ENCODE measurements around the gene FCRLB. TPM values are rescaled to one million over a fixed set of nuclear protein-coding genes. Genes with fewer than 3 reads are reported as not detected.
"Not testable (repeated sequence)": the region's sequence is repeated elsewhere in the genome, so short reads cannot be mapped to it uniquely, and the experiment has no call there.

The FCRLB gene
- polyA plus RNA-seq, 5 donors: 0.24 to 0.51 (median 0.42) TPM

DNA sequence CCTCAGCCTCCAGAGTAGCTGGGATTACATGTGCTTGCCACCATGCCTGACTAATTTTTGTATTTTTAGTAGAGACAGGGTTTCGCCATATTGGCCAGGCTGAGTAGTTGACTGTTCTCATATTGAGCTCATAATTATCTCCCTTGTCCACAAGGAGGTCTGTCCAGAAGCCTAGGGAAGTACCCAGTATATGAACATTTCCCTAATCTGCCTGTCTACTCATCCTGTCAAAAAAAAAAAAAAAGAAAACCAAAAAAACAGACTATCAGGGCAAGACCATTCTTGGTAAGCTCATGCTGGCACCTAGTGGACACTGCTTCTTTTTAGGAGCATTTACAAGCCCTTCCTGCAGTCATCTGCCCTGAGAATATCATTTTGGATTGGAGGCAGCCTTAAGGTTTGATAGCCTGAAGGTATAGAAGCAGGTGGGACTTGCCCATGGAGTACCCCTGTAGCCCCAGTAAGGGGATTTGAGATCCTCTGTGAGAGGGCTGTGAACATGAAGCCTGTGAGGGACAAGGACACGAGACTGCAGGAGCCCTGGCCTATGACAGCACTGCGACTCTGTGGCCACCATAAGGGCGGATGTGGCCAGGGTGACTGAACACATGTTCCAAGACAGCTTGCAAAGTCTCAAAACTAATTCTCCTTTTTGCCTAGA, 17.4 kb downstream of the FCRLB start:
- DNase-seq: no peak

DNA sequence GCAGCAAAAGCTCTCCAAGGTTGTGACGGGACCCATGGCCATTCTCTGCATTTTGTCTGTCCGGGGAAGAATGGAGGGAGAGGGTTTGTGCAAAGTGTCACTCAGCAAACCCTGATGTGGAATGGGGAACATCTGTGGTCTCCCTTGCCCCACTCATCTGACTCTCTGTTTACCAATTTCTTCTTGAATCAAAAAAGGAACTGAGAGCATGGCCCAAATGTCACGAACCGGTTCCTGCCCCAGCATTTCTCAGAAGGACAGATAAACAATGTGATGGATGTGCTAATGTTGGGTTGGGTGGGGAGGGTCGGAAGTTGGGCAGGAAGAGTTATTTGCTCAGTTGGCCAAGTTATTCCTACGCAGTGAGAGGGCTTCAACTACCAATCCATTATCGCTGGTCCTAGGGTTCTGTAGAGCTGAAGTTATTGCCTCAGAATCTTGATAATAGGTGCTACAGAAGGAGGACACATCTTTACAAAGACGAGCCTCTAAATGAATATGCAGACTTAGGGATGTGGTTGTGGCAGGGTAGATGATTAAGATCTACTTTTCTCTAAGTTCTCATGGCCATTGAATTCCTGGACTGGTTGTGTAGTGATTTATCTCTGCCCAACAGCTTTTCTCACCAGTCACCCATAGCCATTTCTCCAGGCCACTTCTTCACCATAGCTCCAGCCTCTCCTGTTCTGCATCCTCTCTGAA, 18.7 kb downstream of the FCRLB start:
- DNase-seq: no peak

DNA sequence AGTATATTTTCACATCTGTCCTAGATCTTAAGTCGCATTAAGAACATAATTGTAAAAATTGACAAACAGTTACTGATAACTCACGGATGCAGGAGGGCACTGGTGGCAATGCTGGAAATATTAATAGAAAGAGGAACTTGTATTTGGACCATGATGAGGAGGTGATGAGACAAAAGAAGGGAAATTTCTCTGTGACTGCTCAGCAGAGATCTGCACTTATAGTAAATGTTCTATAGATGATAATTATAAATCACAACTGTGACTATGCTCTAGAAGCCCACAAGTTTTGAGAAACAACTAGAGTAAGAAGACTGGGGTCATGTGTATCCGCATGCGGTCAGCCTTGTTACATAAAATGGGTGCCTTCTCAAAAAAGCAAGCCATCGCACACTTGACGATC, 19.6 kb downstream of the FCRLB start:
- no peak for DNase-seq

- DNase-seq: no peak
These were observed 21.9 kb downstream of the FCRLB start for GRCh38 chr1:161743231-161743630.

GRCh38 chr1:161747801-161748200, 26.5 kb downstream of the FCRLB start:
- DNase-seq: no peak

DNA sequence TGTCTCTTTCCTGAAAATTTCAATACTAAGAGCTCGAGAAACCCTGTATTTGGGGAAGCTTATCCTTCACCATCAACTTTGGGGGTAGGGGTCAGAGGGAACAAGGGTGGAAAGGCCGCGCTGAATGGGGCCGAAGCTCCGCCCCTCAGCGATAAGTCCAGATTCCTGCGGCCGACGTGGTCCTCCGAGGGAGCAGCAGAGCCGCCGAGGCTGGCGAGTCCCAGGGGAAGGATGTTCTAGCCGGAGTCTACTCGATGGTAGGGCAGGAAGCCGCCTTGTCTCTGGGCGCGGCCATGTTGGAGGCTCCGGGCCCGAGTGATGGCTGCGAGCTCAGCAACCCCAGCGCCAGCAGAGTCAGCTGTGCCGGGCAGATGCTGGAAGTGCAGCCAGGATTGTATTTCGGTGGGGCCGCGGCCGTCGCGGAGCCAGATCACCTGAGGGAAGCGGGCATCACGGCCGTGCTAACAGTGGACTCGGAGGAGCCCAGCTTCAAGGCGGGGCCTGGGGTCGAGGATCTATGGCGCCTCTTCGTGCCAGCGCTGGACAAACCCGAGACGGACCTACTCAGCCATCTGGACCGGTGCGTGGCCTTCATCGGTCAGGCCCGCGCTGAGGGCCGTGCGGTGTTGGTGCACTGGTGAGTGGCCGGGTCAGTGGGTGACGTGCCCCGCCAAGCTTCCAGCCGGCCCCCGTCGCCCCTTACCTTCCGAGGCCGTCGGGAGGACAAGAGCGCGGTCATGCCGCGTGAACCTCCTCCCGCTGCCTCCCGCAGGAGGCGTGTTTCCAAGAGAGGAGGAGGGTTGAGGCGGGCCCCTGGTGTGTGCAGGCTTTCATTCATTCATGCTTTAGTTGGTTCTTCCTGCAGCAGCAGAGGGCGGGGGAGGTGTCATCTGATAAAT, 28.4 kb downstream of the FCRLB start, which contains the start of gene DUSP12:
Gene DUSP12 (plus strand): TSS at position 278 of the 899 bp plus-strand sequence. CDS start 16 bp downstream, at position 294.
- DNase-seq: peak; percentile 87 to 91

- DNase-seq: no peak
These were observed 42.3 kb downstream of the FCRLB start for GRCh38 chr1:161763522-161764098.

- peak; percentile 91 to 94 for DNase-seq
These were observed 45.0 kb downstream of the FCRLB start, which contains the start of gene ATF6 for GRCh38 chr1:161766102-161766981. Gene ATF6 (plus strand): TSS chr1:161766320. CDS start chr1:161766361, 41 bp downstream.

- no peak for DNase-seq
These were observed 47.1 kb downstream of the FCRLB start for GRCh38 chr1:161768461-161768860.

- DNase-seq: no peak
These were observed 47.8 kb downstream of the FCRLB start for GRCh38 chr1:161768986-161769672.

GRCh38 chr1:161769673-161770045, 48.3 kb downstream of the FCRLB start:
- DNase-seq: not testable (repeated sequence)

- DNase-seq: no peak
These were observed 48.9 kb downstream of the FCRLB start for GRCh38 chr1:161770250-161770649.

- DNase-seq: no peak
These were observed 49.8 kb downstream of the FCRLB start for GRCh38 chr1:161771161-161771560.

- no peak for DNase-seq
These were observed 50.6 kb downstream of the FCRLB start for GRCh38 chr1:161771973-161772372.

GRCh38 chr1:161772397-161772796, 51.1 kb downstream of the FCRLB start:
- no peak for DNase-seq

- no peak for DNase-seq
These were observed 52.4 kb downstream of the FCRLB start for GRCh38 chr1:161773791-161774190.

DNA sequence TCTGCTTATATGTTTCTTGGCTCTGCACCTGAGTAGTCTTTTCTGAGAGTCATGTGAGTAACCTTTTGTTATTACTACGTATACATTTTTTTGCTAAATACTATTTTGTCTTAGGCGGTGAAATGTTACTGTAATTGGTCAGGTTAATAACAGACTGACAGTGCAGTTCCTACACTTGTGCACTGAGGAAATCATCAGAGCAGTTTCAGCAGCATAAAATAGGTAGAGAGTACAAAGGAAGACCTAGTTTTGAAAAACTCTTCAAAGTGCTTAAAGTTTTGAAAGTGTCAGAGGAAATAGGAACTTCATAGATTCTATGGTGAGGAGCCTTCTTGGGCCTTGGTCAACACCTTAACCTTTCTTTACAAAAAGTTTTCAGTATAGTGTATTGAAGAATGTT, 55.9 kb downstream of the FCRLB start:
- DNase-seq: no peak
